Measurements from ENCODE around the gene STK24.

DNA sequence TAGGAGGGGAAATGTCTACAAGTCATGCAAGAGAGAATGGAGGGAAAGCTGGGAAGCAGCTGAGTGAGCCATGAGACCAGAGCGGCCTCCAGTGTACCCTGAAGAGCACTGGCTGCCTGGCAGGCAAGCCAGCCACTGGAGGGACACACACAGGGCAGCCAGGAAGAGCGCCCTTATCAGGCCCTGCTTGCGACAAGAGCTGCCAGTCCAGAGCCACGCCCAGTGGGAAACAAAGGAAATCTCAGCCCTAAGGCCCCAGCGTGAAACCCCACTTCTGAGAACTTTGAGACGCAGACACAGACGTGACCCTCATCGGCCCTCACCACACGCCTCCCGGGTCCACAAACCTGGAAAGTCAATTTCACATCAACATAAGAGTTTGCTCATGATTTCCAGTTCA is 105.0 kb downstream of the STK24 start:
- TF ChIP-seq HES2 (IDR thresholded peaks at IDR 0.05) = no peak
- no peak for TF ChIP-seq POLR2A (IDR thresholded peaks at IDR 0.05; ENCODE audit: low read length)

Measured in A549 (cell line).